ENCODE data around the gene ADCY10.
"Not testable (repeated sequence)": the region's sequence is repeated elsewhere in the genome, so short reads cannot be mapped to it uniquely, and the experiment has no call there.

The ADCY10 gene

DNA sequence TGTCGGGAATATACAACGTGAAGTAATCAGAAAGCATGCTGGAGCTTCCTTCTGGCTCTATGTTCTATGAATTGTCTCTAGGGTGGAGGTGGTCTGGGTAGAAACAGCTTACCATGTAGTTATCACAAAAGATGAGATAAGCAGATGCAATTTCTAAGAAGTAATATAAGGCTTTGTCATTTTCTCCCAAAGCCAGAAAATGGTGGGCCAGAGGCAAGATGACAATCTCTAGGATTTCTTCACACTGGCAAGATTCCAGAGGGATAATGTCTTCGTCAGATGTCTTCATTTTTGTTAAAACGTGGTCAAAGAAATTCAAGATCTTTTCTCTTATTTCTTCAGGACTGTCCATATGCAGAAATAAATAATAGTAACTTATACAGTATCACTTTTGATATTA lies 77.7 kb downstream of the ADCY10 start:
- Histone ChIP-seq H3K36me3 (ENCODE audit: insufficient read depth) (no peaks in the 10 kb centered on the region), H3K27me3 (ENCODE audit: insufficient read depth, low read depth) (no peaks in the 10 kb centered on the region), H3K4me3 (IDR thresholded peaks at IDR 0.05; ENCODE audit: insufficient read depth, low read depth, low read length) (no peak overlapping the region), H4K20me1 (ENCODE audit: insufficient read depth) (no peaks in the 10 kb centered on the region), H3K27ac (no peak overlapping the region), H3K79me2 (ENCODE audit: insufficient read depth, low read depth) (no peaks in the 10 kb centered on the region), H2AFZ (ENCODE audit: low read depth) (no peak overlapping the region), H3K4me2 (no peak overlapping the region), H3K4me1 (ENCODE audit: low read depth, poor library complexity, severe bottlenecking) (no peaks in the 10 kb centered on the region), H3K9ac (no peak overlapping the region)
- TF ChIP-seq, protein P1, sequence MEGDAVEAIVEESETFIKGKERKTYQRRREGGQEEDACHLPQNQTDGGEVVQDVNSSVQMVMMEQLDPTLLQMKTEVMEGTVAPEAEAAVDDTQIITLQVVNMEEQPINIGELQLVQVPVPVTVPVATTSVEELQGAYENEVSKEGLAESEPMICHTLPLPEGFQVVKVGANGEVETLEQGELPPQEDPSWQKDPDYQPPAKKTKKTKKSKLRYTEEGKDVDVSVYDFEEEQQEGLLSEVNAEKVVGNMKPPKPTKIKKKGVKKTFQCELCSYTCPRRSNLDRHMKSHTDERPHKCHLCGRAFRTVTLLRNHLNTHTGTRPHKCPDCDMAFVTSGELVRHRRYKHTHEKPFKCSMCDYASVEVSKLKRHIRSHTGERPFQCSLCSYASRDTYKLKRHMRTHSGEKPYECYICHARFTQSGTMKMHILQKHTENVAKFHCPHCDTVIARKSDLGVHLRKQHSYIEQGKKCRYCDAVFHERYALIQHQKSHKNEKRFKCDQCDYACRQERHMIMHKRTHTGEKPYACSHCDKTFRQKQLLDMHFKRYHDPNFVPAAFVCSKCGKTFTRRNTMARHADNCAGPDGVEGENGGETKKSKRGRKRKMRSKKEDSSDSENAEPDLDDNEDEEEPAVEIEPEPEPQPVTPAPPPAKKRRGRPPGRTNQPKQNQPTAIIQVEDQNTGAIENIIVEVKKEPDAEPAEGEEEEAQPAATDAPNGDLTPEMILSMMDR (conservative IDR thresholded peaks at IDR 0.05; ENCODE audit: low read depth, low read length): no peak

GRCh38 chr1:167833904-167834303 lies 80.0 kb downstream of the ADCY10 start:
- H3K4me3 ChIP-seq (IDR thresholded peaks at IDR 0.05; ENCODE audit: insufficient read depth, low read depth, low read length): no peak overlapping the region
- TF ChIP-seq, protein P1 (conservative IDR thresholded peaks at IDR 0.05; ENCODE audit: low read depth, low read length): no peak
- no peak overlapping the region for H2AFZ ChIP-seq (ENCODE audit: low read depth)
- H3K9ac ChIP-seq: no peak overlapping the region
- H4K20me1 ChIP-seq (ENCODE audit: insufficient read depth): no peaks in the 10 kb centered on the region
- no peaks in the 10 kb centered on the region for H3K79me2 ChIP-seq (ENCODE audit: insufficient read depth, low read depth)
- no peak overlapping the region for H3K4me2 ChIP-seq
- no peaks in the 10 kb centered on the region for H3K4me1 ChIP-seq (ENCODE audit: low read depth, poor library complexity, severe bottlenecking)
- H3K27me3 ChIP-seq (ENCODE audit: insufficient read depth, low read depth): no peaks in the 10 kb centered on the region
- no peak overlapping the region for H3K27ac ChIP-seq
- no peaks in the 10 kb centered on the region for H3K36me3 ChIP-seq (ENCODE audit: insufficient read depth)

GRCh38 chr1:167832693-167833092 lies 81.2 kb downstream of the ADCY10 start:
- TF ChIP-seq, protein P1 (conservative IDR thresholded peaks at IDR 0.05; ENCODE audit: low read depth, low read length): no peak
- Histone ChIP-seq H2AFZ (ENCODE audit: low read depth) (no peak overlapping the region), H4K20me1 (ENCODE audit: insufficient read depth) (no peaks in the 10 kb centered on the region), H3K4me2 (no peak overlapping the region), H3K9ac (no peak overlapping the region), H3K27ac (no peak overlapping the region), H3K4me1 (ENCODE audit: low read depth, poor library complexity, severe bottlenecking) (no peaks in the 10 kb centered on the region), H3K79me2 (ENCODE audit: insufficient read depth, low read depth) (no peaks in the 10 kb centered on the region), H3K27me3 (ENCODE audit: insufficient read depth, low read depth) (no peaks in the 10 kb centered on the region), H3K36me3 (ENCODE audit: insufficient read depth) (no peaks in the 10 kb centered on the region), H3K4me3 (IDR thresholded peaks at IDR 0.05; ENCODE audit: insufficient read depth, low read depth, low read length) (no peak overlapping the region)

DNA sequence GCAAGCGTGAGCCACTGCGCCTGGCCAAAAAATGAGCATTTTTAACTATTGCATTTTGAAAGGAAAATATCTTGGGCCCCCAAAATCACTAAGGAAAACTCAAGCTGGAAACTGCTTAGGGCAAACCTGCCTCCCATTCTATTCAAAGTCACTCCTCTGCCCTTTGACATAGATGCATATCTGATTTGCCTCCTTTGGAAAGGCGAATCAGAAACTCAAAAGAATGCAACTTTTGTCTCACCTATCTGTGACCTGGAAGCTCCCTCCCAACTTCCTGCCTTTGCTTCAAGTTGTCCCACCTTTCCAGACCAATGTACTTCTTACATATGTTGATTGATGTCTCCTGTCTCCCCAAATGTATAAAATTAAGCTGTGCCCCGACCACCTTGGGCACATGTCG lies 83.3 kb downstream of the ADCY10 start:
- not testable (repeated sequence) for H3K4me3 ChIP-seq (IDR thresholded peaks at IDR 0.05; ENCODE audit: insufficient read depth, low read depth, low read length); H3K4me1 ChIP-seq (ENCODE audit: low read depth, poor library complexity, severe bottlenecking); H3K27me3 ChIP-seq (ENCODE audit: insufficient read depth, low read depth); H3K27ac ChIP-seq; H3K9ac ChIP-seq; H2AFZ ChIP-seq (ENCODE audit: low read depth); H4K20me1 ChIP-seq (ENCODE audit: insufficient read depth); H3K79me2 ChIP-seq (ENCODE audit: insufficient read depth, low read depth); H3K4me2 ChIP-seq; H3K36me3 ChIP-seq (ENCODE audit: insufficient read depth)

DNA sequence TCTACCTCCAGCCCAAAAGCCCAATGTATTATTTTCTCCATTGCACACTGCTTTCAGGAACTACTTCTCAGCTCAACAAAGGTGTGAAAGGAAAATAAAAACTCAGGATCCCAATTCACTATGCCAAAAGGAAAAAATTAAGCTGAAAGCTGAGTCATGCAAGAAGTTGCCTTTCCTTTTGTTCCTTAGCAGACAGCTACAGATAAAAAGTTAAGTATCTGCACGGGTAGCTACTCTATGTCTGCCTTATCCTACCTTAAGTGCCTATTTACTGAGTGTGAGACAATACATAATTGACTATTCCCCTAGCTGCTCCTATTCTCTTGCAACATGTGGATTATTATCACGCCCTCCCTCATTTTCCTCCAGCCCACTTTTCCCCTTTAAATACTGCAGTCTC lies 84.1 kb downstream of the ADCY10 start:
- Histone ChIP-seq H3K4me1 (ENCODE audit: low read depth, poor library complexity, severe bottlenecking) (peaks cover 15% of the 10 kb centered on the region), H3K79me2 (ENCODE audit: insufficient read depth, low read depth) (no peaks in the 10 kb centered on the region), H4K20me1 (ENCODE audit: insufficient read depth) (no peaks in the 10 kb centered on the region), H3K36me3 (ENCODE audit: insufficient read depth) (no peaks in the 10 kb centered on the region), H3K4me3 (IDR thresholded peaks at IDR 0.05; ENCODE audit: insufficient read depth, low read depth, low read length) (no peak overlapping the region), H3K4me2 (no peak overlapping the region), H3K27ac (no peak overlapping the region), H3K9ac (no peak overlapping the region), H2AFZ (ENCODE audit: low read depth) (no peak overlapping the region), H3K27me3 (ENCODE audit: insufficient read depth, low read depth) (no peaks in the 10 kb centered on the region)
- TF ChIP-seq, protein P1 (conservative IDR thresholded peaks at IDR 0.05; ENCODE audit: low read depth, low read length): no peak
